Neural cell (in vitro differentiated cells): ENCODE data around the gene CPNE2. TPM values are rescaled to one million over a fixed set of nuclear protein-coding genes. Genes with fewer than 3 reads are reported as not detected.

Experiments used
- H2AFZ ChIP-seq: fragments of 200-600, 300-800 bp; sonication (generic), shearing (Covaris generic); 2 replicates; pipeline ENCODE4 v1.6.0; 2014; ENCODE audit warnings: low read depth, mild to moderate bottlenecking, antibody characterized with exemption, low read length, moderate library complexity
- H3F3A ChIP-seq: fragments of 200-600 bp; shearing (Covaris generic); 2 replicates; pipeline ENCODE4 v1.6.1; 2016; ENCODE audit warnings: mild to moderate bottlenecking, moderate library complexity, mixed read lengths, antibody characterized with exemption, low read length; ENCODE audit not compliant: insufficient read depth, poor library complexity, severe bottlenecking
- H3K27ac ChIP-seq: fragments of 200-600, 300-800 bp; sonication (generic), shearing (Covaris generic); 2 replicates; pipeline ENCODE4 v1.5.1; 2014; ENCODE audit warnings: mild to moderate bottlenecking, low read length, moderate library complexity
- H3K27me3 ChIP-seq: fragments of 300-800, 200-600 bp; sonication (generic), shearing (Covaris generic); 2 replicates; pipeline ENCODE4 v1.6.0; 2014; ENCODE audit warnings: mild to moderate bottlenecking, low read depth, low read length, moderate library complexity; ENCODE audit not compliant: insufficient read depth
- H3K36me3 ChIP-seq: fragments of 300-800, 200-600 bp; sonication (generic), shearing (Covaris generic); 2 replicates; pipeline ENCODE4 v1.5.1; 2014; ENCODE audit warnings: mild to moderate bottlenecking, antibody characterized with exemption, low read length, moderate library complexity; ENCODE audit not compliant: insufficient read depth
- H3K4me2 ChIP-seq: fragments of 300-800, 200-600 bp; sonication (generic), shearing (Covaris generic); 2 replicates; pipeline ENCODE4 v1.6.0; 2014; ENCODE audit warnings: mild to moderate bottlenecking, low read length
- H3K4me3 ChIP-seq: fragments of 300-800, 200-600 bp; sonication (generic), shearing (Covaris generic); 2 replicates; pipeline ENCODE4 v1.5.1; 2014; ENCODE audit warnings: mild to moderate bottlenecking, low read length, moderate library complexity
- H3K79me2 ChIP-seq: fragments of 200-600 bp; shearing (Covaris generic); replicated peaks from 2 replicates; pipeline ENCODE4 v1.6.0; 2014; ENCODE audit warnings: mild to moderate bottlenecking, low read length, moderate library complexity; ENCODE audit not compliant: insufficient read depth
- H3K9ac ChIP-seq: fragments of 300-800, 200-600 bp; sonication (generic), shearing (Covaris generic); 2 replicates; pipeline ENCODE4 v1.6.1; 2016; ENCODE audit warnings: mild to moderate bottlenecking, low read length, mixed read lengths
- H3K9me2 ChIP-seq: fragments of 200-600 bp; shearing (Covaris generic); 2 replicates; pipeline ENCODE4 v1.6.1; 2016; ENCODE audit warnings: mild to moderate bottlenecking, low read length, mixed read lengths; ENCODE audit not compliant: insufficient read depth
- H3K9me3 ChIP-seq: fragments of 200-600, 300-800 bp; sonication (generic), shearing (Covaris generic); 2 replicates; pipeline ENCODE4 v1.6.1; 2016; ENCODE audit warnings: mild to moderate bottlenecking, mixed run types, low read length, moderate library complexity, mixed read lengths
- H4K20me1 ChIP-seq: fragments of 200-600 bp; shearing (Covaris generic); 2 replicates; pipeline ENCODE4 v1.6.1; 2016; ENCODE audit warnings: mild to moderate bottlenecking, mixed run types; ENCODE audit not compliant: insufficient read depth
- EP300 ChIP-seq: fragments of 450-650 bp; conservative IDR thresholded peaks from 2 replicates; pipeline ENCODE4 v1.6.1; 2014; ENCODE audit warnings: antibody characterized with exemption, mild to moderate bottlenecking, moderate library complexity; ENCODE audit not compliant: poor library complexity, severe bottlenecking
- EZH2 ChIP-seq: fragments of 200-600, 300-800 bp; shearing (Covaris generic), sonication (generic); IDR thresholded peaks from 2 replicates; pipeline ENCODE4 v1.6.1; 2014; ENCODE audit warnings: antibody characterized with exemption, low read length, borderline replicate concordance, mild to moderate bottlenecking; ENCODE audit not compliant: insufficient read depth, poor library complexity, severe bottlenecking
- MXI1 ChIP-seq: fragments of 450-650 bp; conservative IDR thresholded peaks from 2 replicates; pipeline ENCODE4 v1.6.1; 2014; ENCODE audit warnings: antibody characterized with exemption, mild to moderate bottlenecking; ENCODE audit not compliant: poor library complexity, severe bottlenecking
- POLR2AphosphoS5 ChIP-seq: IDR thresholded peaks from 2 replicates; pipeline ENCODE4 v1.6.1; 2012
- RAD21 ChIP-seq: fragments of 450-650 bp; conservative IDR thresholded peaks from 2 replicates; pipeline ENCODE4 v1.6.1; 2014; ENCODE audit warnings: antibody characterized with exemption, mild to moderate bottlenecking, moderate library complexity
- SMC3 ChIP-seq: fragments of 450-650 bp; conservative IDR thresholded peaks from 2 replicates; pipeline ENCODE4 v1.6.1; 2014; ENCODE audit warnings: antibody characterized with exemption, mild to moderate bottlenecking, moderate library complexity; ENCODE audit not compliant: poor library complexity
- TAF1 ChIP-seq: IDR thresholded peaks from 2 replicates; pipeline ENCODE4 v1.6.1; 2012; ENCODE audit warnings: low read depth
- polyA plus RNA-seq: library from polyadenylated mRNA; depleted of rRNA; stranded (reverse); fragments of >200 nt; gene quantifications from 2 replicates; pipeline ENCODE4 v1.2.3, GENCODE V29; 2014
- TF ChIP-seq, protein P1 (sequence below): IDR thresholded peaks from 2 replicates; pipeline ENCODE4 v1.6.1; 2012; ENCODE audit warnings: borderline replicate concordance
- TF ChIP-seq, protein P2 (sequence below): fragments of 450-650 bp; IDR thresholded peaks from 2 replicates; pipeline ENCODE4 v1.5.1; 2014; ENCODE audit warnings: antibody characterized with exemption, mild to moderate bottlenecking, moderate library complexity; ENCODE audit not compliant: poor library complexity, severe bottlenecking

CPNE2 gene
- polyA plus RNA-seq, 1 donor from 2014 or later, result 18.6 TPM

DNA sequence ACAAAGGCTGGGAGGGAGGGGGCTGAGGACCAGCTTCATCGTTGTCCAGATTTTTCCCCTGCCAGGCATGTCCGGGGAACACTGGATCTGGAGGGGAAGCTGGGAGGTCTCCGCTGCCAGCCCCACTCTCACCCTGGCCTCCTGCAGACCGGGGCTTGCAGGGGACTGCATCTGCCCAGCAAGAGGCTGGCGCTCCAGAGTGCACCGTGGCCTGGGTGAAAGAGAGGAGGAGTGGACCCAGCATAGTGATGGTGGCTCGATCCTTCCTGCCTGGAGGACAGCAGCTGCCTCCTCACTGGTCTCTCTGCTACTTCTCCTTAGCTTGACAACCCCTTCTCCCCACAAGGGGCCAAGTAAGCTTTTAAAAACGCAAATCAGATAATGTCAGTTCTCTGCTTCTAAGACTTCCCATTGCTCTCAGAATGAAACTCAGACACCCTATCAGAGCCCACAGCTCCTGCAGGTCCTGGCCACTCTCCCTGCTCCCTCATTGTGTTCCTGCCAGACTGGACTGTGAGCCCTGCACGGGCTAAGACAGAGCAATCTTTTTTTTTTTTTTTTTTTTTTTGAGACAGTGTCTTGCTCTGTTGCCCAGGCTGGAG, 15.0 kb downstream of the CPNE2 start:
- H3K79me2 ChIP-seq, result no peaks in the 10 kb centered on the region
- no peaks in the 10 kb centered on the region for H3K36me3 ChIP-seq
- H2AFZ ChIP-seq, result no peak overlapping the region
- H3K4me3 ChIP-seq, result no peak overlapping the region
- no peaks in the 10 kb centered on the region for H3K9me2 ChIP-seq
- H4K20me1 ChIP-seq, result no peaks in the 10 kb centered on the region
- no peaks in the 10 kb centered on the region for H3K27me3 ChIP-seq
- no peak for TF ChIP-seq MXI1
- no peak for TF ChIP-seq EZH2
- TF ChIP-seq TAF1, result no peak
- TF ChIP-seq, protein P1, sequence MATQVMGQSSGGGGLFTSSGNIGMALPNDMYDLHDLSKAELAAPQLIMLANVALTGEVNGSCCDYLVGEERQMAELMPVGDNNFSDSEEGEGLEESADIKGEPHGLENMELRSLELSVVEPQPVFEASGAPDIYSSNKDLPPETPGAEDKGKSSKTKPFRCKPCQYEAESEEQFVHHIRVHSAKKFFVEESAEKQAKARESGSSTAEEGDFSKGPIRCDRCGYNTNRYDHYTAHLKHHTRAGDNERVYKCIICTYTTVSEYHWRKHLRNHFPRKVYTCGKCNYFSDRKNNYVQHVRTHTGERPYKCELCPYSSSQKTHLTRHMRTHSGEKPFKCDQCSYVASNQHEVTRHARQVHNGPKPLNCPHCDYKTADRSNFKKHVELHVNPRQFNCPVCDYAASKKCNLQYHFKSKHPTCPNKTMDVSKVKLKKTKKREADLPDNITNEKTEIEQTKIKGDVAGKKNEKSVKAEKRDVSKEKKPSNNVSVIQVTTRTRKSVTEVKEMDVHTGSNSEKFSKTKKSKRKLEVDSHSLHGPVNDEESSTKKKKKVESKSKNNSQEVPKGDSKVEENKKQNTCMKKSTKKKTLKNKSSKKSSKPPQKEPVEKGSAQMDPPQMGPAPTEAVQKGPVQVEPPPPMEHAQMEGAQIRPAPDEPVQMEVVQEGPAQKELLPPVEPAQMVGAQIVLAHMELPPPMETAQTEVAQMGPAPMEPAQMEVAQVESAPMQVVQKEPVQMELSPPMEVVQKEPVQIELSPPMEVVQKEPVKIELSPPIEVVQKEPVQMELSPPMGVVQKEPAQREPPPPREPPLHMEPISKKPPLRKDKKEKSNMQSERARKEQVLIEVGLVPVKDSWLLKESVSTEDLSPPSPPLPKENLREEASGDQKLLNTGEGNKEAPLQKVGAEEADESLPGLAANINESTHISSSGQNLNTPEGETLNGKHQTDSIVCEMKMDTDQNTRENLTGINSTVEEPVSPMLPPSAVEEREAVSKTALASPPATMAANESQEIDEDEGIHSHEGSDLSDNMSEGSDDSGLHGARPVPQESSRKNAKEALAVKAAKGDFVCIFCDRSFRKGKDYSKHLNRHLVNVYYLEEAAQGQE, result no peak
- no peak for TF ChIP-seq POLR2AphosphoS5
- no peak for TF ChIP-seq EP300
- TF ChIP-seq SMC3, result no peak
- no peak for TF ChIP-seq RAD21
- TF ChIP-seq, protein P2, sequence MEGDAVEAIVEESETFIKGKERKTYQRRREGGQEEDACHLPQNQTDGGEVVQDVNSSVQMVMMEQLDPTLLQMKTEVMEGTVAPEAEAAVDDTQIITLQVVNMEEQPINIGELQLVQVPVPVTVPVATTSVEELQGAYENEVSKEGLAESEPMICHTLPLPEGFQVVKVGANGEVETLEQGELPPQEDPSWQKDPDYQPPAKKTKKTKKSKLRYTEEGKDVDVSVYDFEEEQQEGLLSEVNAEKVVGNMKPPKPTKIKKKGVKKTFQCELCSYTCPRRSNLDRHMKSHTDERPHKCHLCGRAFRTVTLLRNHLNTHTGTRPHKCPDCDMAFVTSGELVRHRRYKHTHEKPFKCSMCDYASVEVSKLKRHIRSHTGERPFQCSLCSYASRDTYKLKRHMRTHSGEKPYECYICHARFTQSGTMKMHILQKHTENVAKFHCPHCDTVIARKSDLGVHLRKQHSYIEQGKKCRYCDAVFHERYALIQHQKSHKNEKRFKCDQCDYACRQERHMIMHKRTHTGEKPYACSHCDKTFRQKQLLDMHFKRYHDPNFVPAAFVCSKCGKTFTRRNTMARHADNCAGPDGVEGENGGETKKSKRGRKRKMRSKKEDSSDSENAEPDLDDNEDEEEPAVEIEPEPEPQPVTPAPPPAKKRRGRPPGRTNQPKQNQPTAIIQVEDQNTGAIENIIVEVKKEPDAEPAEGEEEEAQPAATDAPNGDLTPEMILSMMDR, result no peak
- no peaks in the 10 kb centered on the region for H3K9me3 ChIP-seq
- no peak overlapping the region for H3K4me2 ChIP-seq
- no peak overlapping the region for H3K27ac ChIP-seq
- H3K9ac ChIP-seq, result no peak overlapping the region
- no peaks in the 10 kb centered on the region for H3F3A ChIP-seq

DNA sequence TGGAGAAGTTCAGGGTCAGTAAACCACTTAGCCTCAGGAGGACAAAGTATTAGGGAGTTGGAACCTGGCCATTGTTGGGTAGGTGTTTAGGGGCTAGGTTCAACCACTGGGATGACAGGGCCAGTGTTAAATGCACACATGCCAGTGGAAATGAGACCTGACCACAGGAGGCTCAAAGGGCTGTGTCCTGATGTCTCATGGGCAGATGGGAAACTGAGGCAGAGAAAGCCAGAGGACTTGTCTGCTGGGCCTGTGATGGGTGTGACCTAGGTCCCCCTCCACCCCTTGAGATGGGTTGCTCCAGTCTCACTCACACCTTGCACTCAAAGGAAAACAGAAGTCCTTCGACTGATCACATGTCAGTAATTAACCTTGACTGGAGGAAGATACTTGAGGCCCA, 16.0 kb downstream of the CPNE2 start:
- no peak overlapping the region for H3K27ac ChIP-seq

More for the DNA sequence above, 16.0 kb downstream of the CPNE2 start:
- Histone ChIP-seq H2AFZ (no peak overlapping the region), H3K9ac (no peak overlapping the region), H4K20me1 (no peaks in the 10 kb centered on the region), H3K9me3 (no peaks in the 10 kb centered on the region), H3K4me3 (no peak overlapping the region), H3K27me3 (no peaks in the 10 kb centered on the region), H3K9me2 (no peaks in the 10 kb centered on the region), H3K79me2 (no peaks in the 10 kb centered on the region), H3K36me3 (no peaks in the 10 kb centered on the region), H3F3A (no peaks in the 10 kb centered on the region), H3K4me2 (no peak overlapping the region)
- no peak for TF ChIP-seq MXI1
- TF ChIP-seq, protein P1, result no peak
- TF ChIP-seq EZH2, result no peak
- no peak for TF ChIP-seq SMC3
- TF ChIP-seq, protein P2, result no peak
- no peak for TF ChIP-seq RAD21
- TF ChIP-seq POLR2AphosphoS5, result no peak
- TF ChIP-seq EP300, result no peak
- no peak for TF ChIP-seq TAF1
